MCF 10A (cell line): ENCODE measurements around the gene MCM10. TPM values are rescaled to one million over a fixed set of nuclear protein-coding genes. Genes with fewer than 3 reads are reported as not detected.
"Not testable (repeated sequence)": the region's sequence is repeated elsewhere in the genome, so short reads cannot be mapped to it uniquely, and the experiment has no call there.

ENCODE experiments used
- BruUV-seq: library from RNA; stranded (reverse); fragments of 400-500 nt; replicated peaks from 2 replicates; lab custom pipeline; 2021; lab: Mats Ljungman, UMichigan
- CTCF ChIA-PET: fragments of 300-600 bp; sonication (Branson Sonifier 250); formaldehyde crosslinking; extraction: SDS; loops from one replicate; lab custom pipeline; 2021; ENCODE audit warnings: antibody characterized with exemption, inconsistent platforms; lab: Yijun Ruan, JAX
- POLR2A ChIA-PET: fragments of 300-600, 350-650 bp; sonication (Branson Sonifier 250); formaldehyde crosslinking; extraction: SDS; loops from one replicate; lab custom pipeline; 2020; ENCODE audit warnings: antibody characterized with exemption, inconsistent platforms; lab: Yijun Ruan, JAX
- DNase-seq: peaks from one replicate; pipeline ENCODE4 v3.0.0-alpha.2; 2018; ENCODE audit not compliant: unreplicated experiment
- H3K27ac Mint-ChIP-seq: one replicate; pipeline ENCODE4 v1.8.0; 2022; ENCODE audit warnings: mild to moderate bottlenecking, low read depth, mixed read lengths; ENCODE audit not compliant: unreplicated experiment
- H3K27me3 Mint-ChIP-seq: one replicate; pipeline ENCODE4 v1.8.0; 2022; ENCODE audit warnings: mixed read lengths; ENCODE audit not compliant: insufficient read depth, unreplicated experiment
- H3K36me3 Mint-ChIP-seq: one replicate; pipeline ENCODE4 v1.8.0; 2022; ENCODE audit warnings: mild to moderate bottlenecking, moderate library complexity, mixed read lengths; ENCODE audit not compliant: insufficient read depth, unreplicated experiment
- H3K4me1 Mint-ChIP-seq: one replicate; pipeline ENCODE4 v1.8.0; 2022; ENCODE audit warnings: mixed read lengths; ENCODE audit not compliant: insufficient read depth, unreplicated experiment
- H3K4me3 Mint-ChIP-seq: one replicate; pipeline ENCODE4 v1.8.0; 2022; ENCODE audit warnings: mild to moderate bottlenecking, moderate library complexity, mixed read lengths; ENCODE audit not compliant: unreplicated experiment
- H3K9me3 Mint-ChIP-seq: one replicate; pipeline ENCODE4 v1.8.0; 2022; ENCODE audit warnings: mixed read lengths; ENCODE audit not compliant: unreplicated experiment
- CTCF ChIP-seq: fragments of 200-600 bp; IDR thresholded peaks from one replicate; pipeline ENCODE4 v1.8.0; 2022; ENCODE audit warnings: antibody characterized with exemption, mild to moderate bottlenecking; ENCODE audit not compliant: unreplicated experiment
- intact Hi-C: fragments of 100-400 bp; cut with micrococcal nuclease; formaldehyde crosslinking; loops from 2 replicates; pipeline ENCODE4 v1.14.1; 2022
- total RNA-seq: library from RNA; stranded (reverse); gene quantifications from 2 replicates; pipeline ENCODE4 v1.2.3, GENCODE V29; 2022

The MCM10 gene
- total RNA-seq, 1 experiment from 2014 or later, result 6.0 TPM

GRCh38 chr10:13231190-13231589 is 69.8 kb downstream of the MCM10 start:
- H3K36me3 Mint-ChIP-seq, result no peaks in the 10 kb centered on the region
- no peak overlapping the region for H3K27ac Mint-ChIP-seq
- H3K9me3 Mint-ChIP-seq, result no peaks in the 10 kb centered on the region
- intact Hi-C loops, result no loop called here
- no TSS peak for BruUV-seq
- no peak for TF ChIP-seq CTCF
- H3K4me1 Mint-ChIP-seq, result no peaks in the 10 kb centered on the region
- CTCF ChIA-PET, result no interaction called here
- no peak for DNase-seq
- no peaks in the 10 kb centered on the region for H3K27me3 Mint-ChIP-seq
- no peak overlapping the region for H3K4me3 Mint-ChIP-seq
- POLR2A ChIA-PET, result no interaction called here

- Mint-ChIP-seq H3K9me3 (no peaks in the 10 kb centered on the region), H3K27me3 (no peaks in the 10 kb centered on the region), H3K4me3 (no peak overlapping the region), H3K36me3 (no peaks in the 10 kb centered on the region), H3K4me1 (no peaks in the 10 kb centered on the region), H3K27ac (no peak overlapping the region)
- DNase-seq, result no peak
- BruUV-seq, result no TSS peak
- ChIA-PET CTCF (no interaction called here), POLR2A (no interaction called here)
- intact Hi-C loops, result no loop called here
- TF ChIP-seq CTCF, result no peak
Observed at GRCh38 chr10:13231808-13232207, 70.5 kb downstream of the MCM10 start.

- no peak for TF ChIP-seq CTCF
- CTCF ChIA-PET, result interaction anchor here (1.3 kb wide), 1 partner anchor 24 kb away, joined by 3 read pairs; no protein-coding TSS in a partner anchor
- no peak overlapping the region for H3K4me3 Mint-ChIP-seq
- no peak for DNase-seq
- POLR2A ChIA-PET, result no interaction called here
- H3K27me3 Mint-ChIP-seq, result no peaks in the 10 kb centered on the region
- peaks cover 3% of the 10 kb centered on the region for H3K36me3 Mint-ChIP-seq
- no TSS peak for BruUV-seq
- no peaks in the 10 kb centered on the region for H3K9me3 Mint-ChIP-seq
- intact Hi-C loops, result no loop called here
- H3K4me1 Mint-ChIP-seq, result no peaks in the 10 kb centered on the region
- no peak overlapping the region for H3K27ac Mint-ChIP-seq
Observed at GRCh38 chr10:13233358-13233757, 72.0 kb downstream of the MCM10 start.

GRCh38 chr10:13234172-13234571 is 72.8 kb downstream of the MCM10 start, which contains the start of gene UCMA:
TSS of gene UCMA (minus strand) at chr10:13234374. CDS start at chr10:13234258, 116 bp downstream.
- no peaks in the 10 kb centered on the region for H3K27me3 Mint-ChIP-seq
- H3K9me3 Mint-ChIP-seq, result no peaks in the 10 kb centered on the region
- POLR2A ChIA-PET, result no interaction called here
- intact Hi-C loops, result no loop called here
- H3K4me1 Mint-ChIP-seq, result no peaks in the 10 kb centered on the region
- no peak for DNase-seq
- no TSS peak for BruUV-seq
- no peak for TF ChIP-seq CTCF
- CTCF ChIA-PET, result no interaction called here
- H3K27ac Mint-ChIP-seq, result no peak within 1 kb of the TSS
- peaks cover 6% of the 10 kb centered on the region for H3K36me3 Mint-ChIP-seq
- no peak within 1 kb of the TSS for H3K4me3 Mint-ChIP-seq

GRCh38 chr10:13234736-13235135 is 73.4 kb downstream of the MCM10 start:
- H3K4me1 Mint-ChIP-seq, CTCF ChIA-PET, BruUV-seq, H3K36me3 Mint-ChIP-seq, DNase-seq, intact Hi-C loops, H3K27me3 Mint-ChIP-seq, H3K9me3 Mint-ChIP-seq, H3K27ac Mint-ChIP-seq, POLR2A ChIA-PET, H3K4me3 Mint-ChIP-seq: not testable (repeated sequence)
